GM18526 (cell line): Measurements from ENCODE around the gene CRACDL.

Experiments
- POLR2A ChIP-seq: IDR thresholded peaks from 3 replicates; pipeline ENCODE4 v1.6.1; 2011; ENCODE audit not compliant: insufficient read length; ENCODE audit errors: extremely low read depth

CRACDL gene

GRCh38 chr2:98839292-98839691, 96.7 kb downstream of the CRACDL start:
- no peak for TF ChIP-seq POLR2A

GRCh38 chr2:98835831-98836385, 100.1 kb downstream of the CRACDL start:
- TF ChIP-seq POLR2A = no peak

GRCh38 chr2:98833917-98834263, 102.1 kb downstream of the CRACDL start:
- no peak for TF ChIP-seq POLR2A

- TF ChIP-seq POLR2A = no peak
These were observed 102.7 kb downstream of the CRACDL start for GRCh38 chr2:98833172-98833916.

GRCh38 chr2:98832172-98832571, 103.9 kb downstream of the CRACDL start:
- TF ChIP-seq POLR2A = no peak

- no peak for TF ChIP-seq POLR2A
These were observed 105.4 kb downstream of the CRACDL start for GRCh38 chr2:98830571-98831145.

- no peak for TF ChIP-seq POLR2A
These were observed 106.3 kb downstream of the CRACDL start for GRCh38 chr2:98829581-98830270.

GRCh38 chr2:98828793-98829371, 107.1 kb downstream of the CRACDL start:
- TF ChIP-seq POLR2A = no peak

GRCh38 chr2:98828369-98828744, 107.7 kb downstream of the CRACDL start:
- TF ChIP-seq POLR2A = no peak

GRCh38 chr2:98827625-98828368, 108.2 kb downstream of the CRACDL start:
- no peak for TF ChIP-seq POLR2A

- no peak for TF ChIP-seq POLR2A
These were observed 109.2 kb downstream of the CRACDL start for GRCh38 chr2:98826856-98827255.

GRCh38 chr2:98825858-98826257, 110.2 kb downstream of the CRACDL start:
- no peak for TF ChIP-seq POLR2A

- no peak for TF ChIP-seq POLR2A
These were observed 110.6 kb downstream of the CRACDL start for GRCh38 chr2:98825404-98825803.

GRCh38 chr2:98825020-98825350, 111.0 kb downstream of the CRACDL start:
- no peak for TF ChIP-seq POLR2A
